HG03064 (cell line): Measurements from ENCODE around the gene ADORA1.

Source experiments
- ATAC-seq: cut with Tn5 transposase; IDR thresholded peaks from one replicate; pipeline ENCODE4 v1.9.1; 2021; ENCODE audit warnings: low read depth; ENCODE audit not compliant: unreplicated experiment

Gene ADORA1

DNA sequence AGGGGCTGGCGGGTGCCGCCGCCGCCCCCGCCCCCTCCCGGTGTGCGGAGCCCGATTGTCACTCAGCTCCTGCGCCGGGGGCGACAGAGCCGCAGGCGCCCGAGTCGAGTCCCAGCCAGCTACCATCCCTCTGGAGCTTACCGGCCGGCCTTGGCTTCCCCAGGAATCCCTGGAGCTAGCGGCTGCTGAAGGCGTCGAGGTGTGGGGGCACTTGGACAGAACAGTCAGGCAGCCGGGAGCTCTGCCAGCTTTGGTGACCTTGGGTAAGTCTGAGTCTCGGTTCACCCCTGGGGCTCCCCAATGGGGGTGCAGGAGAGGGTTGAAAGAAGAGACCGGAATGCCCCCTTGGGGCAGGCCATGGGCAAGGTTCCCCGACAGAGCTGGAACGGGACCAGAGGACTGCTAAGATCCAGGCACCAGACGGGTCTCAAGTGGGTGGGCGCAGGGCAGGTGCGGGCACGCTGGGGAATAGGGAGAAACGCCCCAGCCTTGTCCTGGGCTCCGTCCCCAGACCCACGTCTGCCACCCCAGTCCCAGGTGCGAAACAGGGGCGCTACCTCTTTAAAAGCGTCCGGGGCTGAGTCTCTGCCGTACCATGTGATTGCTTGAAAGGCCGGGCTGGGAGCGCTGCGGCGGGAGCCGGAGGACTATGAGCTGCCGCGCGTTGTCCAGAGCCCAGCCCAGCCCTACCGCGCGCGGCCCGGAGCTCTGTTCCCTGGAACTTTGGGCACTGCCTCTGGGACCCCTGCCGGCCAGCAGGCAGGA lies at the start of gene ADORA1:
TSS of gene ADORA1 (plus strand) at position 61 of the 765 bp plus-strand sequence. CDS start 1,116 bp downstream, outside the sequence.
- no peak for ATAC-seq

- ATAC-seq = no peak
These were observed 49.6 kb upstream of the ADORA1 start for GRCh38 chr1:203077956-203078355.

DNA sequence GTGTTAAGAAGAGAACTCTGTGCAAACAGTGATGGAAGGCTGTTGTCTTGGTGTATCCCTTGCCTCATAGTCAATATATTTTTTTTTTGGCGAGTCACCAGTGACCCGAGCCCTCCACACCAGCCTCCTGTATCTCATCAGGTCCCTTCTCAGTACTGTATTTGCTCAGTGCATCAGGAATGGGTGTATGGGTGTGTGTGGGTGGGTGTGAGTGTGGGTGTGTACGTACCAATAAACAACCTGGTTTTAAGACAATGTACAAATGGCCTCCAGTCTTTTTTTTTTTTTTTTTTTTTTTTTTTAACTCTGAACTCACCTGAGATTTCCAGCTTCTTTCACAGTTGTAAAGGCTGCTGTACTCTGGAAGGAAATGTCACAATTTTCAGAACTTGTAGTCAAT lies 49.0 kb upstream of the ADORA1 start:
- ATAC-seq = no peak

- no peak for ATAC-seq
These were observed 47.1 kb upstream of the ADORA1 start for GRCh38 chr1:203080456-203080855.

DNA sequence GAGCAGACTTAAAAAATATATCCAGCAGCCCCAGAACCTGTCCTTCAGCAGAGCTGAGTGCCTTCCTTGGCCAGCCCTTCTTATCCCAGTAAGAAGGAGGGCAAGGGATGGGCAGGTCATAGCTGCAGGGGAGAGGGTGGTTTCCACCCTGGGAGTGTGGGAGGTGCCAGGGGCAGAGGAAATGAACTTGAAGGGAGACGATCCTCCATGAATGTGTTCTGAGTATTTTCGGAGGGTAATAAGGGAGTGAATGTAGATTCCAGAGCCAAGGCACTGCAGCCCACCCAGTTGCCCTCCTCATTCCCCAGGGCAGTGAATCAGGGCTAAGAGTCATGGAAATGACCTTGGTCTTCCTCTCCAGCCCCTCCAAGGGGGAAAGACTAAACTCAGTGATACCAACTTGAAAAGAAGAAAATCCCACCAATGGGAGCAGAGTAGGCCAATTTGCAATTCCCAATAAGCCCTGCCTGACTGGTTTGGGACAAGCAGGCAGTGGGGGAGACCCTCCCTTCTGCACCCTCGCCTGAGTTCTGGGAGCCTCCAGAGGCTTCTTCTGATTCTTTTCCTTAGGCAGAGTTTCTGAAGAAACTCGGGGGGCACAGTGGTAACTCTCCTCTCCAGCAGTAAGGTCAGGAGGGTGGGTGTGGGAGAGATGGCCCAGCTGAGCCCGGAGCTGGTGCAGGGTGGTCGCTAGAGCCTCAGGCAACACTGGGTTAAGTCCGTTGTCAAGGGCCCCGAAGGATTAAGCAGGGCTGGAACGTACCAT lies 45.9 kb upstream of the ADORA1 start:
- no peak for ATAC-seq

- no peak for ATAC-seq
These were observed 45.4 kb upstream of the ADORA1 start for GRCh38 chr1:203082231-203082505.

DNA sequence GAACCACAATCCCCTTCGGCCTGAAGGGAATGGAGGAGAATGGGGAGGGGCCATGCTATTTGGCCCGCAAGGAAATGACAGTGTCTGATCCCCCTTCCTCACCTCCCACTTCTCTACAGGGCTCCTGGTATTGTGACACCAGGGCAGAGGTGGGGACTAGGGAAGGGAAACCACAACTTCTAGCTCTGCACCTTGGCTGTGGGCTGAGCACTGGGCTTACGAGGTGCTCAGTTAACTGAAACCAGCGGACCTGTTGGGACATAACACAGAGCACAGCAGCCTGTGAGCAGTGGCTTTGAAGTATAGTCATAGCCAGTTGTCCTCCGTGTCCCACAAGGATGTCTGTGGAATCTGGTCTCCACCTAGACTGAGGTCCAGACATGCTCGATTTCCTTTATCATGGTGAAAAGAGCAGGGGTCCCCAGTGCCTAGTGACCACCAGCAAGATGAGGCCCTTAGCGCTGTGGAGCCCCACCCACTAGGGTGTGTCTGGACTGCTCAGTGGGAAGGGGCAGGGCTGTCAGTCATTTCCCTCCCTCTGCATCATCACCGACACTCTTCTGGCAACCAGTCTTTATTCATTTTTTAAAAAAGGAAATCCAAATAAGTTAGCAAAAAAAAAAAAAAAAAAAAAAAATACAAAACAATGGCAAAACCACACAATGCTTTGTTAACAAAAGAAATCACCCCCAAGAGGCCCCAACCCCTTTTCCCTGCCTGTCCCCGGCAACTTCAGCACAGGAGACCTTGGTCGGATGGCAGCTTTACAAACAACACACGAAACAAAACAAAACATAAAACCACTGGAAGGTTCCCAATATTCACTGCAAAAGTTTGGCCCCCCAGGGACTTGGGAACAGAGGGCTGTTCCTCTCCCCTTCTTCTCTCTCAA lies 44.7 kb upstream of the ADORA1 start:
- no peak for ATAC-seq

DNA sequence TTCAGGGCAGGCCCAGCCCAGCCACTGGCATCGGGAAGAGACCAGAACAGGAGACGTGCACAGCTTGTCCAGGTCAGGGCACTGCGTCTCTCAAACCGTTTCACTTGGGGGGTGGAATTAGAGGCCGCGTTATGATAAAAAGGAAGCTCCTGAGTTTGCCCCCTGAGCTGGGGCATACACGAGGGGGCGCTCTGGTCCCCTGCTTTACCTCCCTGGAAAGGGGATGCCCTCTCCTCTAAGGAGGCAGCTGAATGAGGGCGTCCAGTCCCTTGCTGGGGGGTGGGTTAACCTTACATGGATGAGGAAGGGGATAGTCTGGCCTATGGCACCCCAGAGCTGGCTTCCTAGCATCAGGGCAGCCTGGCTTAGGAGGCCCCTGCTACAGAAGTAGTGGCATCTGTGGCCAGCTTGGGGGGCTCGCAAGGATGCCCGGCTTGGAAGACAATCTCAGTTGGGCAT lies 44.0 kb upstream of the ADORA1 start:
- no peak for ATAC-seq

DNA sequence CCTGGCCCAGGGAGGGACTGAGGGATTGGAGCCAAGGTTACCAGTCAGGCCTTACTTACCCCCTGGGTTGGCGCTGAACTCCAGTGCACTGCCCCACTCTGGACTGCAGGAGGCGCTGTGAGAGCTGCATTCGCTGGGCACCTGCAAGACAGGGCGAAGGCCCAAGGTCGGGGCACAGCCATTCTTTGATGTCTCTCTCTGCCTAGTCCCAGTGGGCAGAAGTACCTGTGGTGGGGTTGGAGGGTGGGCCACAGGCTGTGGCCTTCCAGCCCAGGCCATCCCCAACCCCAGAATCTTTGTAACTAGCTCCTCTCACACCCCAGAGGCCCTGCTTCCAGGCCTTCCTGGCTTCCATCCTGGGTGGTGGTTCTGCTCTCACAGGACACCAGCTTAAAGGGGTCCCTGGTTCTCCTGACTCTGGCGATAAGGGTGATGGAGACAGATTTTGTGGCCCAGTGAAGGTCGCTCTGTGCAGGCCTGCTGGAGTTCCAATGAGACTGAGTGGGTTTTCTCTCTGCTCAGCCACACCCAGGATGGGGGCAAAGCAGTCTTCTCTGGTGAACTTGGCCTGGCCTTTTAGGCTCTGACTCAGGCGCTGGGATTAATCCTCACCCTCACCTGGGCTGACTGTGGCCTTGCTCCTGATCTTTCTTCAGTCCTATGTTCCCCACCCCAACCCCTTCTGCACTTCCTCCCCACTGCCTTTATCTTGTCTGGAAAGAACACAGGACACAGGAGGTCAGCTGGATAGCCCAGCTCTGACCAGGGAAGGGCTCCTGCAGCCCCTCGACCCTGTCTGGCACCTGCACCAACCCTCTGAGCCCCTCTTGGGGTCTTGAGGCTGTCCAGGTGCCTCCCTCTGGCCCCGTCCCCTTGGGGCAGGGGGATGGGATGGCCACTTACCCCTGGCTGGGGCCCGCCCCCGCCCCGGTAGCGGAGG lies 42.7 kb upstream of the ADORA1 start:
- ATAC-seq = no peak

DNA sequence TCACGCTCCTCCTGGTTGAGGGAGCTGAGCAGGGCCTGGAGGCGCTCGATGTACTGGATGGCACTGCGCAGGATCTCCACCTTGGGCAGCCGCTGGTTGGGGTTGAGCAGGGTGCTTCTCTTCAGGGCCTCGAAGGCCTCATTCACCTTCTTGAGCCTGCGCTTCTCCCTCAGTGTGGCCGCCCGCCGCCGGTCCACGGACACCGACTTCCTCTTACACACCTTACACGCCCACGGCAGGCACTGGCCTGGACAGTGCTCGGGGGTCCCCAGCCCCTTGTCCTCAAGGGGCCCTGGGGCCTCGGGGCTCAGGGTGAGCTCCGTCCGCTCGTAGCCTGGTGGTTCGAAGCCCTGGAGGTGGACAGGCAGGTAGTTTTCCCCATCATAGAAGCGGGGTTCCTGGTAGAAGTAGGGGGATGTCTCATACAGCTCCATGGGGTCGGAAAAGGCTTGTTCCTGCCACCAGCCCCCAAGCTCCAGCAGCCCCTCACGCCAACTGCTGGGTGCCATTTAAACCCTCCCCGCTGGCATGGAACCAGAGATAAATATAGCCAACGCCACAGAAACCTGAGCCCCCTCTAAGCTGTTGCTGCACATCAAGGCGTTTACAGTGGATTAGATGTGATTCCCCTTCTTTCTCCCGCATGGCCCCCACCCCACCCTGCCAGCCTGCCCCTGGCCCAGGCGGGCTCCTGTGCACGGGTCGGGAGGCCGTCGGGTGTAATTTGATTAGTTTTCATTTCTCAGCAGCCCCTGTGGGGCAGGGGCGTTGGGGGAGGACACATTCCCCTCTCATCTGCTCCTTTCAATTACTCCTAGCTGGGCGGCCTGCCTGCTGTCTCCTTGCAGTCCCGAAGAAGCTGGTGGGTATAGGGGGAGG lies 41.8 kb upstream of the ADORA1 start, which contains the start of gene MYOG:
TSS of gene MYOG (minus strand) at position 485 of the 879 bp plus-strand sequence. CDS start at position 434, 51 bp downstream.
- no peak for ATAC-seq

DNA sequence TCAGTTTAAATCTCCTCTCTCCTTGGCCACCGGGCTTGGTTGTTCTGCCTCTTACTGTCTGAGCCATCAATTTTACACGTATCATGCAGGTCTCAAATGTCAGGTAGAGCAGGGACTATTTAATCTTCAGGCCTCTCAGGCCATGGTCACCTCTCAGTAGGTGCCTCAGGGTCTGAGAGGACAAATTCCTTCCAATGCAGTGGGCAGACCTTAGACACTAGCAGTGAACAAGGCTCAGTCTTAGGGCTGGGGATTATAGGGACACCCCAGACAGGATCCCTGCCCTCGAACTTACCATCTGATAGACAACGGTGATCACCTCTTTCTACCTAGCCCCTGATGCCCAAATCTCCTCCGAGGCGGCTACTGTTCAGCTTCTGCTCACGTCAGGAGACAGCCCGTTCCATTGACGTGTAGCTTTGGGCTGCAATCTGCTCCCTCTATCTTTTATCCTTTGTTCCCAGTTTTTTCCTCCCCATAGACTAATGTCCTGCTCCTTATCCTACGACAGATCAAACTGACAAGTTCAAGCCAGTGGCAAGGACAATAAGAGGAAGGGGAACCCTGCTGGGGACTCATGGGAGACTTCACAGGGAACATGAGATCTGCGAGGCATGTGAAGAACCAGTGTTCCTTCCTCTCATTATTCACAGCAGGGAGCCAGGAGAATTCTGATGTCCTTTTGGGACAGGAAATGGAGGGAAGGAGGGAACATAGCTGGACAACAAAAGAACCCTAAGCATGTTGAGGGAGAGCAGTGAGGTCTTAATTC lies 40.3 kb upstream of the ADORA1 start:
- no peak for ATAC-seq

- no peak for ATAC-seq
These were observed 39.1 kb upstream of the ADORA1 start for GRCh38 chr1:203088441-203088840.

GRCh38 chr1:203089001-203089650 lies 38.4 kb upstream of the ADORA1 start:
- ATAC-seq = no peak

GRCh38 chr1:203089651-203090045 lies 37.9 kb upstream of the ADORA1 start:
- no peak for ATAC-seq

GRCh38 chr1:203090421-203091198 lies 36.9 kb upstream of the ADORA1 start:
- ATAC-seq = no peak

DNA sequence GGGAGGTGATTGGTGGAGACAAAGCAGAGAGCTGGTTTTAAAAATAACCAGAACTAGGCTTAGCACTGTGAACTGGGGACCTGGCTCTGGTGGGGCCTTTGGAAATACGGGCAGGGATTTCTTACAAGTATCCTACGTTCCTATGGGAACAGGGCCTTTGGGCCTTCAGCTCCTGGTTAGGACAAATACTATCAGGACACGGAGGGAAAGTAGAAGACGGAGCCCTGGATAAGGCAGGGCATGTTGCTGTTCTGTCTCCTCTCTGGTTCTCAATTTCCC lies 36.4 kb upstream of the ADORA1 start:
- ATAC-seq = no peak

GRCh38 chr1:203091761-203092330 lies 35.7 kb upstream of the ADORA1 start:
- no peak for ATAC-seq
